Activated CD4-positive, alpha-beta T cell treated with anti-CD3 and anti-CD28 coated beads, Interleukin-2, Interleukin-4, amounts not matched to agents 100 ng/mL and 50 ng/mL, durations not matched to agents 16 hours and 8 hours (primary cell): Measurements from ENCODE around the gene ENTPD2.

Experiments
- DNase-seq: peaks from one replicate; pipeline ENCODE4 v3.0.0-alpha.2; 2020; ENCODE audit warnings: low spot score

ENTPD2 gene

GRCh38 chr9:137015976-137016375, 37.9 kb downstream of the ENTPD2 start:
- no peak for DNase-seq

- no peak for DNase-seq
Observed at GRCh38 chr9:137015540-137015930, 38.3 kb downstream of the ENTPD2 start.

- DNase-seq, result no peak
Observed at GRCh38 chr9:137014776-137015539, 38.9 kb downstream of the ENTPD2 start.

GRCh38 chr9:137014166-137014565, 39.7 kb downstream of the ENTPD2 start:
- DNase-seq, result no peak

GRCh38 chr9:137013571-137013940, 40.3 kb downstream of the ENTPD2 start:
- DNase-seq, result no peak

- DNase-seq, result no peak
Observed at GRCh38 chr9:137012694-137013570, 40.9 kb downstream of the ENTPD2 start.

GRCh38 chr9:137011907-137012675, 41.8 kb downstream of the ENTPD2 start:
- DNase-seq, result no peak

GRCh38 chr9:137011156-137011555, 42.7 kb downstream of the ENTPD2 start:
- DNase-seq, result no peak

GRCh38 chr9:137009938-137010732, 43.7 kb downstream of the ENTPD2 start:
- no peak for DNase-seq

- DNase-seq, result no peak
Observed at GRCh38 chr9:137009217-137009616, 44.6 kb downstream of the ENTPD2 start.

GRCh38 chr9:137008312-137008711, 45.5 kb downstream of the ENTPD2 start:
- no peak for DNase-seq

GRCh38 chr9:137007816-137008270, 46.0 kb downstream of the ENTPD2 start:
- DNase-seq, result no peak

GRCh38 chr9:137007108-137007815, 46.6 kb downstream of the ENTPD2 start:
- no peak for DNase-seq

GRCh38 chr9:137006116-137007003, 47.5 kb downstream of the ENTPD2 start:
- no peak for DNase-seq

GRCh38 chr9:137004285-137004684, 49.6 kb downstream of the ENTPD2 start:
- peak; percentile 15 for DNase-seq

- no peak for DNase-seq
Observed at GRCh38 chr9:137002646-137003041, 51.2 kb downstream of the ENTPD2 start.

- DNase-seq, result no peak
Observed at GRCh38 chr9:137001857-137002645, 51.8 kb downstream of the ENTPD2 start.

GRCh38 chr9:137000177-137000930, 53.5 kb downstream of the ENTPD2 start:
- peak; percentile 63 for DNase-seq
